ENCODE results near the gene NFYB.
"Not testable (repeated sequence)": the region's sequence is repeated elsewhere in the genome, so short reads cannot be mapped to it uniquely, and the experiment has no call there.

Gene NFYB

GRCh38 chr12:104137902-104138796 lies at the start of gene NFYB:
TSS of gene NFYB (minus strand) at chr12:104138210. CDS start at chr12:104135453, 2,757 bp downstream.
- Mint-ChIP-seq H3K4me1 (peaks cover 14% of the 10 kb centered on the region), H3K4me3 (peak within 1 kb of the TSS; percentile 86), H3K27ac (peak within 1 kb of the TSS; percentile 91), H3K27me3 (peaks cover 2% of the 10 kb centered on the region), H3K36me3 (ENCODE audit: low read depth) (peaks cover 3% of the 10 kb centered on the region), H3K9me3 (no peaks in the 10 kb centered on the region)
- DNase-seq (peak; percentile 87), ATAC-seq (peak; percentile 95)

- no peaks in the 10 kb centered on the region for H3K9me3 Mint-ChIP-seq
- no peaks in the 10 kb centered on the region for H3K36me3 Mint-ChIP-seq (ENCODE audit: low read depth)
- DNase-seq (no peak), ATAC-seq (no peak)
- H3K4me1 Mint-ChIP-seq, result no peaks in the 10 kb centered on the region
- no peak overlapping the region for H3K27ac Mint-ChIP-seq
- H3K4me3 Mint-ChIP-seq, result no peak overlapping the region
- no peaks in the 10 kb centered on the region for H3K27me3 Mint-ChIP-seq
Measured at GRCh38 chr12:104187446-104188155, 49.6 kb upstream of the NFYB start.

DNA sequence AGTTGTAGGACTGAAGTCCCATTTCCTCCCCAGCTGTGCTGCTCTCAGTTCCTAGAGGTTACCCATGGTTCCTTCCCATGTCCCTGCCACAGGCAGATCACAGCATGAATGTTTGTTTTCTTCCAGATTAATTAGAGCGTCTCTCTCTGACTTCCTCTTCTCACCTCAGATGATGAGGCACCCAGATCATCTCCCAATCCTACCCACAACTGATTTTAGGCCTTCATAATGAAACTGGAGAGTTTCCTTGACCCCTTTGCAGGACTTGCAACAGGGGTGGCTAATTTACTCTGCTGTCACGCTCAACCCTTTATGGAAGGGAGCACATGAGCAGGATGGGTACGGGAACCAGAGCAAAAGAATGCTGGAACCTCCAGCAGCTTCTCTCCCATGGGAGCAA lies 45.4 kb upstream of the NFYB start:
- no peak overlapping the region for H3K4me3 Mint-ChIP-seq

DNA sequence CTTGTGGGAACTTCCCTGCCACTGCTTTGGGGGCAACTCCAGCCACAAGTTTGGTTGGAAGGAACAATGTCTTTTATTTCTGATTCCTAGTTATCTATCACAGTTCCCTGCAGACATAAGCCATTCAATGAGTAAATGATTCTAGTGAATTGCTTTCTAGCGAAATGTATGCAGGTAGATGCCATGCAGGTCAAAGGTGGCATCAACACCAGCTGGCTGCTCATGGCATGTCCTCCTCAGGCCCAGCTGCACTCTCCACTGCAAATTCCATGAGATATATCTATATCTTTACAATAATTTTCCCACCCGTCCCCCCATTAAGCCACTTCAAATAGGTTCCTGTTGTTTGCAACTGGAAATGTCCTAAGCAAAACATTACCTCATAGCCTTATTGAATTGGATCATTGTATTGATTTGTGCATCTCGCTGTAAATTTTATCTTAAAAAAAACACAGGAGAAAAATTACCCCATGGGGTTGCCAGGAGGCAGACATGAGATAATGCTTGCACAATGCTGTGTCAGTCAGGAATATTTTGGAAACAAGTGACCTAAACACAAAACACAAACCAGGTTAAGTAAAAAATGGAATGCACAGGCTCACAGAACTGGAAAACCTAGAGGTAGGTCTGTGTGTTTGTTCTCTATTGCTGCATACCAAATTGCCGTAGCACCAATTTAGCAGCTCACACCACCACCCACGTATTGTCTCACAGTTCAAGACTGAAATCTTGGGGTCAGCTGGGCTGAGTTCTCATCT lies 44.8 kb upstream of the NFYB start:
- Mint-ChIP-seq H3K36me3 (ENCODE audit: low read depth) (no peaks in the 10 kb centered on the region), H3K9me3 (no peaks in the 10 kb centered on the region), H3K27ac (no peak overlapping the region), H3K27me3 (no peaks in the 10 kb centered on the region), H3K4me3 (no peak overlapping the region), H3K4me1 (peaks cover 6% of the 10 kb centered on the region)
- ATAC-seq (no peak), DNase-seq (no peak)

More for the DNA sequence above, 45.4 kb upstream of the NFYB start:
- no peak for ATAC-seq
- DNase-seq, result no peak
- Mint-ChIP-seq H3K27me3 (no peaks in the 10 kb centered on the region), H3K4me1 (no peaks in the 10 kb centered on the region), H3K27ac (no peak overlapping the region), H3K36me3 (ENCODE audit: low read depth) (no peaks in the 10 kb centered on the region), H3K9me3 (no peaks in the 10 kb centered on the region)

GRCh38 chr12:104182144-104182543 lies 44.1 kb upstream of the NFYB start:
- H3K9me3 Mint-ChIP-seq, result no peaks in the 10 kb centered on the region
- H3K36me3 Mint-ChIP-seq (ENCODE audit: low read depth), result no peaks in the 10 kb centered on the region
- no peak for DNase-seq
- no peak overlapping the region for H3K27ac Mint-ChIP-seq
- no peak overlapping the region for H3K4me3 Mint-ChIP-seq
- H3K4me1 Mint-ChIP-seq, result peaks cover 12% of the 10 kb centered on the region
- no peak for ATAC-seq
- no peaks in the 10 kb centered on the region for H3K27me3 Mint-ChIP-seq

GRCh38 chr12:104181313-104181712 lies 43.3 kb upstream of the NFYB start:
- ATAC-seq (no peak), DNase-seq (no peak)

GRCh38 chr12:104180374-104180773 lies 42.4 kb upstream of the NFYB start:
- DNase-seq (no peak), ATAC-seq (no peak)
- H3K36me3 Mint-ChIP-seq (ENCODE audit: low read depth), result no peaks in the 10 kb centered on the region
- peaks cover 13% of the 10 kb centered on the region for H3K4me1 Mint-ChIP-seq
- no peaks in the 10 kb centered on the region for H3K27me3 Mint-ChIP-seq
- no peak overlapping the region for H3K4me3 Mint-ChIP-seq
- no peaks in the 10 kb centered on the region for H3K9me3 Mint-ChIP-seq
- no peak overlapping the region for H3K27ac Mint-ChIP-seq

More at GRCh38 chr12:104181313-104181712, 43.3 kb upstream of the NFYB start:
- Mint-ChIP-seq H3K9me3 (no peaks in the 10 kb centered on the region), H3K36me3 (ENCODE audit: low read depth) (no peaks in the 10 kb centered on the region), H3K27ac (no peak overlapping the region), H3K27me3 (no peaks in the 10 kb centered on the region), H3K4me1 (peaks cover 13% of the 10 kb centered on the region), H3K4me3 (no peak overlapping the region)

DNA sequence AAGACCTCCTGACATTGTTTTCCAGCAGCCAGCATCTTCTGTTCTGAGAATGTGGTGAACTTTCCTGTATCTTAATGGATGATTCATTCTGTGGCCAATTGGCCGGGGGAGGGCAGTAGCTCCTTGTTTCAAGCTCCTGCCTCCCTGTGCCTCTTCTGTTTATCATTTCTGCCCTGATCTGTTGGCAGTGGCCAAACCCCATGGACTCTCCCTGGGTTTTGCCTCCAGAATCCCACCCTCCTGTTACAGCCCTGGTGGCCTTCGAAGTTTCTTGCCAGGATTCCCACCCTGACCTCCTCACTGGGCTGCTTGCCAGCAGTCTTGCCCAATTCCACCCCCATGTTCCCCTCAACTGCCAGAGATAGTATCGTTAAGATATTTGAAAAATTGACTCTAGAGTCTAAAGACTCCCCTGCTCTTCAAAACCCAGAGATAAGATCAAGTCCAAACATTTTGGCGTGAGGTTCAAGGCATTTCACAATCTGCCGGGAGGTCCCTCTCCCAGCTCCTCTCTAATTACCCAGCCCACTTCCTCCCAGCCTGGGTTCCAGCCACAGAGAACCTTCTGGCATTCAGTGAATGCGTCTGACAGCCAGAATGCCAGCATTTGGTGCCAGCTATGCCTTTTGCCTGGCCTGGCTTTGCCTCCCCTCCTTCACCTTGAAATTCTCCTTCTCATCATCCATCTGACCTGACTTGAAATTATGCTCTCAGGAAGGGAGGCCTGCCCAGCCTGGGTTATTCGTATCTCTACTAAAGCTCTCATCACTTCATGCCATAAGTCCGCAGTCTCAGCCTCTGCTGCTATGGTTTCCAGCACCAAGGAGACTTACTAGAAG lies 39.9 kb upstream of the NFYB start:
- ATAC-seq, result peak; percentile 75

GRCh38 chr12:104177336-104177662 lies 39.3 kb upstream of the NFYB start:
- no peak for DNase-seq
- Mint-ChIP-seq H3K27ac (no peak overlapping the region), H3K4me1 (peaks cover 13% of the 10 kb centered on the region), H3K36me3 (ENCODE audit: low read depth) (no peaks in the 10 kb centered on the region), H3K27me3 (no peaks in the 10 kb centered on the region), H3K9me3 (no peaks in the 10 kb centered on the region), H3K4me3 (no peak overlapping the region)
- no peak for ATAC-seq

More for the DNA sequence above, 39.9 kb upstream of the NFYB start:
- Mint-ChIP-seq H3K27me3 (no peaks in the 10 kb centered on the region), H3K4me1 (peaks cover 13% of the 10 kb centered on the region), H3K9me3 (no peaks in the 10 kb centered on the region), H3K27ac (no peak overlapping the region), H3K36me3 (ENCODE audit: low read depth) (no peaks in the 10 kb centered on the region), H3K4me3 (no peak overlapping the region)
- DNase-seq, result peak; percentile 8

DNA sequence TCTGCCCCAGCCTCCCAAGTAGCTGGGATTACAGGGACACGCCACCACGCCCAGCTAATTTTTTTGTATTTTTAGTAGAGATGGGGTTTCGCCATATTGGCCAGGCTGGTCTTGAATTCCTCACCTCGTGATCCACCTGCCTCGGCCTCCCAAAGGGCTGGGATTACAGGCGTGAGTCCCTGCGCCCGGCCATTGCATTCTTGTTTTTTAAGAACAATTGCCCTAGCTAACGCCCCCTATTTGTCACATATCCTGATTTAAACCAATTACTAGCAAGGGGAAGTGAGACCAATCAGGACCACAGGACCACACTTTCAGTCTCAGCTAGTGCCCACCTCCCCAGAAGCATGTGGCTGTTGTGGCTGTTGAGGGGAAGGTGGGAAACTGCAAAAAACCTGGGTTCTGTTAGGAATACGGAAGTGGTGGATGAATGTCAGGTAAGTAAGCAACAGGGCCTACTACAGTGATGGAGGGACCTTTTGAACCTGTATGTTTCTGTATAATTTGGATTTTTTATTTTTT lies 37.8 kb upstream of the NFYB start:
- Mint-ChIP-seq H3K9me3 (no peaks in the 10 kb centered on the region), H3K36me3 (ENCODE audit: low read depth) (no peaks in the 10 kb centered on the region), H3K27ac (no peak overlapping the region), H3K4me3 (no peak overlapping the region), H3K4me1 (peaks cover 13% of the 10 kb centered on the region), H3K27me3 (no peaks in the 10 kb centered on the region)
- DNase-seq, result no peak
- ATAC-seq, result no peak

DNA sequence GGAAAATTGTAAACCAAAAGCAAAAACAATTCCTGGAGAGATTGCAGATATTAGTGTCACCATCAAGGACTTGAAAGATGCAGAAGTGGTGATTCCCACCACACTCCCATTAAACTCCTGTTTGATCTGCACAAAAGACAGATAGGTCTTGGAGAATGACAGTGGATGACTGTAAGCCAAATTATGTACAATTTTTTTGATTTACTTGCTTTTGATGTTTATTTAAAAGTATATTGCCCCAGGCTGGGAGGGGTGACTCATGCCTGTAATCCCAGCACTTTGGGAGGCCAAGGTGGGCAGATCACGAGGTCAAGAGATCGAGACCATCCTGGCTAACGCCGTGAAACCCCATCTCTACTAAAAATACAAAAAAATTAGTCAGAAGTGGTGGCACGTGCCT lies 35.8 kb upstream of the NFYB start:
- H3K4me1 Mint-ChIP-seq, result peaks cover 13% of the 10 kb centered on the region
- H3K27ac Mint-ChIP-seq; H3K27me3 Mint-ChIP-seq; H3K36me3 Mint-ChIP-seq (ENCODE audit: low read depth); ATAC-seq; DNase-seq; H3K9me3 Mint-ChIP-seq; H3K4me3 Mint-ChIP-seq: not testable (repeated sequence)

DNA sequence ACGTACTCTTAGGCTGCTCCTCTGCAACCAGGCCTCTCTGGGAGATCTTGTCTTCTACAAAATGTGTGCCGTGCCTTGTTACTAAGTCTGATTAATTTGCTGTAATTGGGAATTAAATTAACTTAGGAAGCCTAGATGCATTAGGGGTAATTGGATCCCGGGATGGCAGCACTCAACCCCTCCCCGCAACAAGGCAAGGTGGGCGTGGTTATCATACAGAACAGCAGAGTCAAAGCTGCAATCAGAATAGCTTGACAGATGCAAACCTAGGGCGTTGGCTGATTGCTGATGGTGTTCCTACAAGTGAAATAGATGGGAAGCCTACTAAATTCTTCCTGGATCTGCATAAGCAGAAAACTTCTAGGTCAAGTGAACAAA lies 34.5 kb upstream of the NFYB start:
- Mint-ChIP-seq H3K27me3 (no peaks in the 10 kb centered on the region), H3K27ac (no peak overlapping the region), H3K4me3 (no peak overlapping the region), H3K4me1 (peaks cover 5% of the 10 kb centered on the region), H3K36me3 (ENCODE audit: low read depth) (no peaks in the 10 kb centered on the region), H3K9me3 (no peaks in the 10 kb centered on the region)
- DNase-seq (no peak), ATAC-seq (no peak)

DNA sequence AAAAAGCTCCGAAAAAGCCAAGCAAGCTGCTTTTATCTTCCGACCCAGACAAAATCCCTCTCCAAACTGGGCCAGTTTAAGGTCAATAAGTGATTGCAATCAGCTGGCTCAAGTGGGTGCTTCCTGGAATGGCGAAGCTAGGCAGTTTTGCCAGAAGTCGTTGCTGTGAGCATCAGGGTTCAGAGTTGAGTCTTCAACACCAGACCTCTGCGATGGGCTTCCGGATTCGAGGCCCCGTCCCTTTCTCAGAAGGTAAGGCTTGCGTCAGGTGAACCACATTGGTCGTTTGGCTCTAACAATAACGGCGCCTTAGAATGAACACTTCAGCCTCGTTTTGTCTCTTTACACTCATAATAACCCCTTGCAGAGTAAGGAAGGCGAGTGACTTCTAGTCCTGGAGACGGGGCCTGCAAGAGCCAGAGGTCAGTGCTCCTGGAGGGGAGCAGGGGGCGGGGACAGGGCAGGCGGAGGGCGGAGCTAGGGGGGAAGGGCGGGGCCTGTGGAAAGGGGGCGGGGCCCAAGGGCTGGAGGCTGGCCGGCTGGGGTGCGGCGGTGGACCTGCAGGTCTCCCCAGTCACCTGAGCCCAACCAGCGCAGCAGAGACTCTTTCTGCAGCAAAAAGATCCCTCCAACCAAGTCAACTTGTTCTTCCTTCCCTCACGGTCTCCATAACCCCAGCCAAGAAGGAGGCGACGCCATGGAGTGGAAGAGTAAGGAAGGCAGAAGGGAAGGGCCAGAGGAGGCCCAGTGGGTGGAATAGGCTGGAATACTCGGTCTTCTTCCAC lies 34.0 kb upstream of the NFYB start:
- no peak overlapping the region for H3K4me3 Mint-ChIP-seq
- H3K27ac Mint-ChIP-seq, result no peak overlapping the region
- H3K9me3 Mint-ChIP-seq, result no peaks in the 10 kb centered on the region
- no peaks in the 10 kb centered on the region for H3K27me3 Mint-ChIP-seq
- DNase-seq, result no peak
- no peaks in the 10 kb centered on the region for H3K4me1 Mint-ChIP-seq
- H3K36me3 Mint-ChIP-seq (ENCODE audit: low read depth), result no peaks in the 10 kb centered on the region
- no peak for ATAC-seq
